ENCODE data around the gene CTRB1. TPM values are rescaled to one million over a fixed set of nuclear protein-coding genes. Genes with fewer than 3 reads are reported as not detected.
"Not testable (repeated sequence)": the region's sequence is repeated elsewhere in the genome, so short reads cannot be mapped to it uniquely, and the experiment has no call there.

Gene CTRB1
- total and polyA plus RNA-seq, 2 experiments from 2014 or later, result not detected

DNA sequence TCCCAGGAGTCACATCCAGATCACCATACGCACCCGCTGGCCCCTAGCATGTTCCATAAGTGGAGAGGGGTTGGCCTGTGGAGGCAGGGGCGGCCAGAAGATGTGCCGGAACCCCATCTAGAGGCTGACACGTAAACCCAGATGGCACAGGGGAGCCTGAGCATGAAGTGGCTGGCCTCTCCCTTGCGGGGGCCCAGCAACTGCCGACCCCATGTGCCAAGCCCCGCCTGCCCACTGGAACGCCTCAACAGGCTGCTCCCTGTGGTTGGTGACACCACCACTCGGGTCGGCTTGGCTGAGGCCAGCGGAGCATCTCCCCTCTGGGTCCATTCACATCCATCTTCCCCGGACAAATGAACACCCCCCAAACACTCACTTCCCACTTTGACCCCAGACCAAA is 23.2 kb downstream of the CTRB1 start:
- H3F3A ChIP-seq (ENCODE audit: insufficient read depth), result peaks cover 36% of the 10 kb centered on the region
- peaks cover 62% of the 10 kb centered on the region for H3K4me1 ChIP-seq (ENCODE audit: insufficient read depth)
- H3K9me3 ChIP-seq (ENCODE audit: low read depth), result no peaks in the 10 kb centered on the region
- H3K4me2 ChIP-seq (ENCODE audit: unreplicated experiment), result no peak overlapping the region
- H3K4me3 ChIP-seq, result no peak overlapping the region
- no peaks in the 10 kb centered on the region for H4K20me1 ChIP-seq (ENCODE audit: insufficient read depth)
- TF ChIP-seq EZH2phosphoT487 (IDR thresholded peaks at IDR 0.05; ENCODE audit: insufficient read depth, low read depth) (no peak), EZH2 (IDR thresholded peaks at IDR 0.05; ENCODE audit: insufficient read depth, poor library complexity, severe bottlenecking) (no peak)
- 77 to 89% methylated on average over 11 to 13 of the region's 13 CpGs for WGBS, 2 experiments (ENCODE audit: low coverage in 1 of 2, low lambda C conversion rate in 2 of 2, missing lambda C conversion rate in 2 of 2)
- in situ Hi-C loops (cut with MboI), result no loop called here
- H3K9ac ChIP-seq, result no peak overlapping the region; the same call in 1 of the 2 replicates
- no peak overlapping the region for H2AFZ ChIP-seq
- no peaks in the 10 kb centered on the region for H3K9me2 ChIP-seq (ENCODE audit: insufficient read depth)
- 0 out of 2 replicates have a peak overlapping the region, but pooled peaks have one; percentile 5 for H3K27ac ChIP-seq
- peaks cover 90% of the 10 kb centered on the region for H3K79me2 ChIP-seq (ENCODE audit: insufficient read depth)
- no peaks in the 10 kb centered on the region for H3K27me3 ChIP-seq (replicated peaks; ENCODE audit: insufficient read depth)
- H3K36me3 ChIP-seq (ENCODE audit: low read depth), result no peaks in the 10 kb centered on the region; the same call in 1 of the 2 replicates
- DNase-seq, result no peak

DNA sequence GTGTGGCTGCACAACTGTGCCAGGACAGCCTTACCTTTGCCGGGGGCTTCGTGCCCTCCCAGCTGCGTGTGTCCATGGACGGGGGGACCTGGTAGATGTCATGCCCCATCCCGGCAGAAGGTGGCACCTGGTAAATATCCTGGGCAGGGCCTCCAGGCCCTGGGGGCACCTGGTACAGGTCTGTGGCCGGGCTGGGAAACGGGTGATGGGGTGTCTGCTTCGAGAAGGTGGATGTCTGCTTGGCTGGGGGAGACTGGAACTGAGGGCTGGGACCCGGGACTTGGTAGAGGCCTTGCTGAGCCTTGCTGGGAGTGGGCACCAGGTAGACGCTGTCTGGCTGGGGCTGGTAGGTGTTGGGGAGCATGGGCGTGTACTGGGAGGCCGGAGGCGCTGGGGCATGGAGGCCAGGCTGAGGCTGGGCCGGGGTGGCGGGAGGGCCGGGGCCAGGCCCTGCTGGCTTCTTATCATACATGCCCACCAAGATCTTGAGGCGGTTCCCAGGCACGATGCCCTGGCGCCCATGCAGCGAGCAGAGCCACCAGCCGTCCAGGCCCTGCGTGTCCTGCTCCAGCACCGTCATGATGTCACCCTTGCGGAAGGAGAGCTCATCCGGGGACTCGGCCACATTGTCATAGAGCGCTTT is 23.8 kb downstream of the CTRB1 start:
- Histone ChIP-seq H3K4me1 (ENCODE audit: insufficient read depth) (peaks cover 66% of the 10 kb centered on the region), H3K79me2 (ENCODE audit: insufficient read depth) (peaks cover 90% of the 10 kb centered on the region), H3K27ac (0 out of 2 replicates have a peak overlapping the region, but pooled peaks have one; percentile 99), H3F3A (ENCODE audit: insufficient read depth) (peaks cover 39% of the 10 kb centered on the region)
- H4K20me1 ChIP-seq (ENCODE audit: insufficient read depth); H3K4me2 ChIP-seq (ENCODE audit: unreplicated experiment); H3K9me2 ChIP-seq (ENCODE audit: insufficient read depth); H3K4me3 ChIP-seq; H3K9ac ChIP-seq; H2AFZ ChIP-seq; H3K9me3 ChIP-seq (ENCODE audit: low read depth); DNase-seq; H3K27me3 ChIP-seq (replicated peaks; ENCODE audit: insufficient read depth); H3K36me3 ChIP-seq (ENCODE audit: low read depth); in situ Hi-C loops (cut with MboI): not testable (repeated sequence)
- 93 to 96% methylated on average over 22 to 26 of the region's 27 CpGs for WGBS, 2 experiments (ENCODE audit: low coverage in 1 of 2, low lambda C conversion rate in 2 of 2, missing lambda C conversion rate in 2 of 2)

DNA sequence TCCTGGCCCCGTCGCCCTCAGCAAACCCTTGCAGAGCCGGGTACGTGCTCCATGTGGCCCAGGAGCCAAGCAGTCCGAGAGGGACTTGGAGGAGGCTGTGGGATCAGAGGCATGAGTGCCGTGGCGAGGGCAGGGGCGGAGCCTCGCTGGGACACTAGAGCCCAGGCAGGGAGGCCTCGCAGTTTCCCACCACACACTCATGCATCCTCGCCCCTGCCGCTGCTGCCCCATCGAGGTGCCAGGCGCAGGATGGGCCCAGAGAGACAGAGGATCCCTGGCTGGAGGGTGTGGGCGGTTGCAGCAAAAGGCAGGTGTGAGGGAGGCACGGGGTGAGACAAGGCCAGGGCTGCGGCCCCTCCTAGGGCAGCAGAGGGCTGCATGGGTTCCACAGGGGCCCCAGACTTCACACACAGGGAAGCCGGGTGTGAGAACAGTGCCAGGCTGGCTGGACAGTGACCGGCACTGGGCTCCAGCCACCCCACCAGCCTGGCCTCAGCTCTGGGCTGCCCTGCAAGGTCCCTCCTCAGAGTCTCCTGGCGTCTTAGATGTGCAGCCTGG is 25.0 kb downstream of the CTRB1 start:
- Histone ChIP-seq H3K9me2 (ENCODE audit: insufficient read depth) (no peaks in the 10 kb centered on the region), H3K36me3 (ENCODE audit: low read depth) (no peaks in the 10 kb centered on the region; the same call in 1 of the 2 replicates), H3K79me2 (ENCODE audit: insufficient read depth) (peaks cover 93% of the 10 kb centered on the region), H3K27me3 (replicated peaks; ENCODE audit: insufficient read depth) (no peaks in the 10 kb centered on the region), H3K4me2 (ENCODE audit: unreplicated experiment) (peak overlapping the region; percentile 56), H4K20me1 (ENCODE audit: insufficient read depth) (no peaks in the 10 kb centered on the region), H3K4me1 (ENCODE audit: insufficient read depth) (peaks cover 68% of the 10 kb centered on the region), H2AFZ (no peak overlapping the region), H3K9me3 (ENCODE audit: low read depth) (no peaks in the 10 kb centered on the region), H3F3A (ENCODE audit: insufficient read depth) (peaks cover 39% of the 10 kb centered on the region), H3K27ac (peak overlapping the region; percentile 99), H3K9ac (peak overlapping the region; percentile 98), H3K4me3 (no peak overlapping the region)
- in situ Hi-C loops (cut with MboI), result no loop called here
- no peak for DNase-seq
- WGBS, 2 experiments (ENCODE audit: low coverage in 1 of 2, low lambda C conversion rate in 2 of 2, missing lambda C conversion rate in 2 of 2), result 44 to 47% methylated on average over 18 to 20 of the region's 20 CpGs
- TF ChIP-seq EZH2phosphoT487 (IDR thresholded peaks at IDR 0.05; ENCODE audit: insufficient read depth, low read depth) (no peak), EZH2 (IDR thresholded peaks at IDR 0.05; ENCODE audit: insufficient read depth, poor library complexity, severe bottlenecking) (no peak)

DNA sequence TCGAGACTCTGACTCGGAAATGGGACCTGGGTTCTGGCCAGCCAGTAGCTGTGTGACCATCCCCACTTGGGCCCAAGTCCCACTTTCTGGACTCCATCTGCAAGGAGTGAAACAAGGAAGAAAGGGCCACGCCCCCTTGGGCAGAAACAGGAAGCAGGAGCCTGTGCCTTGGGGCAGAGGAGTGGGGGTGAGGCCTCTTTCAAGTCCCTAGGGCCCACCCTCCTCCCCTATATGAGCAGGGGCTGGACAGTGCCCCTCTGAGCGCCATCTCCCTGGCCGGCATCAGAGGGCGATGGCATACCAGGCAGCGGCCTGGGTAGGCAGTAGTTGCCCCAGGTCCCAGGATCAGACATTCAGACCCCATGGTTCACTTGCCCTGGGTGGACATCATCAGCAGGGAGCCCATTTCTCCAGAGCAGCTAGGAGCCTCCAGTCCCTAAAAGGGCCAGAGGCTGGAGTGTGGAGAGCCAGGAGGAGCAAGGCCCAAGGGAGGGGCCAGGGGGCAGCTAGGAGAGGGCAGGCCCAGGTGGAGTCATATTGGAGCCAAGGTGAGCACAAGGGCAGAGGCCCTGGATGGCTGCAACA is 25.5 kb downstream of the CTRB1 start:
- Histone ChIP-seq H3K79me2 (ENCODE audit: insufficient read depth) (peaks cover 93% of the 10 kb centered on the region), H3K4me1 (ENCODE audit: insufficient read depth) (peaks cover 66% of the 10 kb centered on the region), H3K9ac (peak overlapping the region; percentile 98), H3K27me3 (replicated peaks; ENCODE audit: insufficient read depth) (no peaks in the 10 kb centered on the region), H3K4me2 (ENCODE audit: unreplicated experiment) (peak overlapping the region; percentile 56), H3K9me2 (ENCODE audit: insufficient read depth) (no peaks in the 10 kb centered on the region), H2AFZ (no peak overlapping the region), H3F3A (ENCODE audit: insufficient read depth) (peaks cover 34% of the 10 kb centered on the region), H3K27ac (peak overlapping the region; percentile 99), H3K4me3 (0 out of 2 replicates have a peak overlapping the region, but pooled peaks have one; percentile 7), H4K20me1 (ENCODE audit: insufficient read depth) (no peaks in the 10 kb centered on the region), H3K36me3 (ENCODE audit: low read depth) (no peaks in the 10 kb centered on the region; the same call in 1 of the 2 replicates), H3K9me3 (ENCODE audit: low read depth) (no peaks in the 10 kb centered on the region)
- 51 to 59% methylated on average over 6 to 7 of the region's 7 CpGs for WGBS, 2 experiments (ENCODE audit: low coverage in 1 of 2, low lambda C conversion rate in 2 of 2, missing lambda C conversion rate in 2 of 2)
- no peak for TF ChIP-seq EZH2 (IDR thresholded peaks at IDR 0.05; ENCODE audit: insufficient read depth, poor library complexity, severe bottlenecking)
- no peak for TF ChIP-seq EZH2phosphoT487 (IDR thresholded peaks at IDR 0.05; ENCODE audit: insufficient read depth, low read depth)
- peak; percentile 70 for DNase-seq
- in situ Hi-C loops (cut with MboI), result no loop called here

Measured in GM23248 (cell line).